Right lobe of liver (tissue), 4 donors: ENCODE data around the gene SYPL1.

ENCODE experiments used
- POLR2A ChIP-seq: fragments of 450-650 bp; IDR thresholded peaks from one replicate; pipeline ENCODE4 v1.6.1; 2017; ENCODE audit warnings: antibody characterized with exemption, mild to moderate bottlenecking
- TF ChIP-seq, protein P1 (sequence below), 4 donors: fragments of 200-600 bp in 3 of 4; fragments of 450-650 bp in 1 of 4; IDR thresholded peaks; one replicate each; pipeline versions ENCODE4 v1.5.1 to v1.8.0; 2016 to 2022; ENCODE audit warnings: antibody characterized with exemption in 4 of 4, mild to moderate bottlenecking in 2 of 4
- donor health status: DM: no; HTN: no; CAD: no.
- donor health status: DM: no; HTN: no; CAD: no.
- donor health status: DM: no; HTN: yes; CAD: no.

DNA sequence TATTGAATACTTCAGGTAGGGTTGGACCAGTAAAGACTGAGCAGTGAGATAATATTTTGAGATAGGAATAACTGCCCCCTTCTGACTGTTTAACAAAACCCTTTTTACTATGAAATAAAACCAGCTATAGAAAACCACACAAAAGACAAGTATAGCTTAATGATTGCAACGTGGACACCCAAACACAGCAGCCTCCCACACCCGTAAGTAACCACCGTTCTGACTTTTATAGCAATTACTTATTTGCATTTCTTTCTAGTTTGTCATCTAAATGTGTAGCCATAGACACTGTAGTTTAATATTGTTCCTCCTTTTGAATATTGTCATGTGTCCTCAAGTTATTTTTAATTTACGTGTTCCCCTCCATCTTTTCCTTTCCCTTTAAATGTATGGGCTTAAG is 42.9 kb upstream of the SYPL1 start:
- TF ChIP-seq, protein P1, sequence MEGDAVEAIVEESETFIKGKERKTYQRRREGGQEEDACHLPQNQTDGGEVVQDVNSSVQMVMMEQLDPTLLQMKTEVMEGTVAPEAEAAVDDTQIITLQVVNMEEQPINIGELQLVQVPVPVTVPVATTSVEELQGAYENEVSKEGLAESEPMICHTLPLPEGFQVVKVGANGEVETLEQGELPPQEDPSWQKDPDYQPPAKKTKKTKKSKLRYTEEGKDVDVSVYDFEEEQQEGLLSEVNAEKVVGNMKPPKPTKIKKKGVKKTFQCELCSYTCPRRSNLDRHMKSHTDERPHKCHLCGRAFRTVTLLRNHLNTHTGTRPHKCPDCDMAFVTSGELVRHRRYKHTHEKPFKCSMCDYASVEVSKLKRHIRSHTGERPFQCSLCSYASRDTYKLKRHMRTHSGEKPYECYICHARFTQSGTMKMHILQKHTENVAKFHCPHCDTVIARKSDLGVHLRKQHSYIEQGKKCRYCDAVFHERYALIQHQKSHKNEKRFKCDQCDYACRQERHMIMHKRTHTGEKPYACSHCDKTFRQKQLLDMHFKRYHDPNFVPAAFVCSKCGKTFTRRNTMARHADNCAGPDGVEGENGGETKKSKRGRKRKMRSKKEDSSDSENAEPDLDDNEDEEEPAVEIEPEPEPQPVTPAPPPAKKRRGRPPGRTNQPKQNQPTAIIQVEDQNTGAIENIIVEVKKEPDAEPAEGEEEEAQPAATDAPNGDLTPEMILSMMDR (IDR thresholded peaks at IDR 0.05) = no peak
- TF ChIP-seq POLR2A = no peak
